A549 (cell line): Measurements from ENCODE around the gene MALRD1. TPM values are rescaled to one million over a fixed set of nuclear protein-coding genes. Genes with fewer than 3 reads are reported as not detected.

Experiments
- ATAC-seq, 2 experiments: fragments of 200-7000 bp in 1 of 2; fragments of >200 bp in 1 of 2; cut with Nextera tagmentation in 1 of 2; cut with Tn5 transposase in 1 of 2; 3 replicates each; pipeline versions ENCODE4 v1.8.0 to v1.9.1; 2018 to 2020; ENCODE audit warnings: mild to moderate bottlenecking in 1 of 2, moderate library complexity in 1 of 2
- CTCF ChIA-PET: fragments of 300-600 bp; sonication (Branson Sonifier 250); formaldehyde crosslinking; extraction: SDS; loops from one replicate; lab custom pipeline; 2021; ENCODE audit warnings: antibody characterized with exemption, inconsistent platforms; lab: Yijun Ruan, JAX
- POLR2A ChIA-PET: fragments of 350-600 bp; formaldehyde crosslinking; extraction: SDS; loops from one replicate; lab custom pipeline; 2021; ENCODE audit warnings: antibody characterized with exemption, inconsistent platforms; lab: Yijun Ruan, JAX
- DNase-seq, 2 experiments: peaks; one replicate each; pipeline versions ENCODE4 v3.0.0 to v3.0.0-alpha.2; 2011 to 2016; ENCODE audit warnings: low read depth in 1 of 2, low spot score in 1 of 2
- FAIRE-seq: peaks from 2 replicates; lab custom pipeline; 2011; peaks lifted over from hg19 to GRCh38; lab: Jason Lieb, UNC
- H3K27ac ChIP-seq, 2 experiments: fragments of >200 bp; sonication (Bioruptor Twin); formaldehyde crosslinking; 3 replicates each; pipeline ENCODE4 v1.5.1; 2016 to 2017
- H3K4me1 ChIP-seq: fragments of >200 bp; sonication (Bioruptor Twin); formaldehyde crosslinking; 3 replicates; pipeline ENCODE4 v1.6.1; 2016
- H3K4me2 ChIP-seq: fragments of >200 bp; sonication (Bioruptor Twin); formaldehyde crosslinking; 3 replicates; pipeline ENCODE4 v1.6.1; 2016
- H3K4me3 ChIP-seq: fragments of >200 bp; sonication (Bioruptor Twin); formaldehyde crosslinking; 3 replicates; pipeline ENCODE4 v1.5.1; 2016
- H3K9me3 ChIP-seq: fragments of >200 bp; sonication (Bioruptor Twin); formaldehyde crosslinking; 3 replicates; pipeline ENCODE4 v1.6.1; 2016
- BHLHE40 ChIP-seq: IDR thresholded peaks from 2 replicates; pipeline ENCODE4 v1.6.1; 2012; ENCODE audit warnings: low read depth, low read length, inconsistent platforms
- CHD2 ChIP-seq: fragments of 150-350 bp; IDR thresholded peaks from 2 replicates; pipeline ENCODE4 v1.6.1; 2014; ENCODE audit warnings: low read length; ENCODE audit not compliant: partially characterized antibody
- CTCF ChIP-seq: fragments of >200 bp; sonication (Bioruptor Twin); formaldehyde crosslinking; IDR thresholded peaks from 3 replicates; pipeline ENCODE4 v1.5.1; 2016
- E2F6 ChIP-seq: IDR thresholded peaks from 2 replicates; pipeline ENCODE4 v1.6.1; 2012; ENCODE audit warnings: low read depth, borderline replicate concordance
- EHF ChIP-seq: fragments of 250-450 bp; sonication (Bioruptor Pico); IDR thresholded peaks from 2 replicates; pipeline ENCODE4 v1.5.0; 2020; ENCODE audit warnings: mild to moderate bottlenecking
- ESRRA ChIP-seq: fragments of 150-350 bp; IDR thresholded peaks from 2 replicates; pipeline ENCODE4 v1.6.1; 2014; ENCODE audit warnings: mild to moderate bottlenecking, low read length, borderline replicate concordance
- FOSB ChIP-seq: fragments of 250-450 bp; sonication (Bioruptor Pico); IDR thresholded peaks from 2 replicates; pipeline ENCODE4 v1.5.0; 2020; ENCODE audit warnings: mild to moderate bottlenecking, moderate library complexity
- GATA3 ChIP-seq: IDR thresholded peaks from 2 replicates; pipeline ENCODE4 v1.6.1; 2012; ENCODE audit warnings: borderline replicate concordance
- HEYL ChIP-seq: fragments of 250-450 bp; sonication (Bioruptor Pico); IDR thresholded peaks from 2 replicates; pipeline ENCODE4 v1.8.0; 2021; ENCODE audit warnings: mild to moderate bottlenecking, moderate library complexity
- HOXA7 ChIP-seq: fragments of 250-450 bp; sonication (Bioruptor Pico); IDR thresholded peaks from 2 replicates; pipeline ENCODE4 v1.5.0; 2020; ENCODE audit warnings: mild to moderate bottlenecking, moderate library complexity
- HOXB13 ChIP-seq: fragments of 250-450 bp; sonication (Bioruptor Pico); IDR thresholded peaks from 2 replicates; pipeline ENCODE4 v1.5.0; 2020; ENCODE audit warnings: low read depth, mild to moderate bottlenecking, moderate library complexity
- JUN ChIP-seq, 2 experiments: fragments of >200 bp; sonication (Bioruptor Twin); formaldehyde crosslinking; IDR thresholded peaks; 2 replicates in 1 of 2; 3 replicates in 1 of 2; pipeline ENCODE4 v1.6.1; 2016 to 2017
- JUNB ChIP-seq: fragments of >200 bp; sonication (Bioruptor Twin); formaldehyde crosslinking; IDR thresholded peaks from 2 replicates; pipeline ENCODE4 v1.6.1; 2016
- KDM5A ChIP-seq: fragments of 200-600 bp; sonication (generic); IDR thresholded peaks from 2 replicates; pipeline ENCODE4 v1.6.1; 2016; ENCODE audit warnings: antibody characterized with exemption, mild to moderate bottlenecking
- MAFK ChIP-seq: fragments of 450-650 bp; IDR thresholded peaks from 2 replicates; pipeline ENCODE4 v1.6.1; 2014; ENCODE audit not compliant: partially characterized antibody
- NPAS2 ChIP-seq: fragments of 250-450 bp; sonication (Bioruptor Pico); IDR thresholded peaks from 2 replicates; pipeline ENCODE4 v1.8.0; 2022; ENCODE audit warnings: mild to moderate bottlenecking, moderate library complexity, borderline replicate concordance
- NR3C1 ChIP-seq: fragments of >200 bp; sonication (Bioruptor Twin); formaldehyde crosslinking; IDR thresholded peaks from 3 replicates; pipeline ENCODE4 v1.6.1; 2017
- POLR2AphosphoS2 ChIP-seq: conservative IDR thresholded peaks from 2 replicates; pipeline ENCODE4 v1.6.1; 2012; ENCODE audit warnings: low read length, improper control_type of control experiment, inconsistent platforms
- RAD21 ChIP-seq, 2 experiments: fragments of >200 bp in 1 of 2; sonication (Bioruptor Twin) in 1 of 2; formaldehyde crosslinking in 1 of 2; IDR thresholded peaks in 1 of 2; conservative IDR thresholded peaks in 1 of 2; 2 replicates in 1 of 2; 3 replicates in 1 of 2; pipeline ENCODE4 v1.6.1; 2012 to 2018; ENCODE audit warnings: inconsistent platforms in 1 of 2
- RFX5 ChIP-seq: fragments of 450-650 bp; IDR thresholded peaks from 2 replicates; pipeline ENCODE4 v1.7.1; 2014; ENCODE audit warnings: antibody characterized with exemption, mild to moderate bottlenecking, moderate library complexity
- SREBF2 ChIP-seq: fragments of 450-650 bp; IDR thresholded peaks from 2 replicates; pipeline ENCODE4 v1.6.1; 2014; ENCODE audit warnings: mild to moderate bottlenecking, moderate library complexity
- TFCP2L1 ChIP-seq: fragments of 250-450 bp; sonication (Bioruptor Pico); IDR thresholded peaks from 2 replicates; pipeline ENCODE4 v1.5.0; 2021; ENCODE audit warnings: mild to moderate bottlenecking
- TP53 ChIP-seq: fragments of 250-450 bp; sonication (Bioruptor Pico); IDR thresholded peaks from 2 replicates; pipeline ENCODE4 v1.5.0; 2021; ENCODE audit warnings: mild to moderate bottlenecking, moderate library complexity
- ZFP36 ChIP-seq: fragments of 450-650 bp; IDR thresholded peaks from 2 replicates; pipeline ENCODE4 v1.6.1; 2014; ENCODE audit warnings: borderline replicate concordance; ENCODE audit not compliant: partially characterized antibody
- ZNF302 ChIP-seq: fragments of 250-450 bp; sonication (Bioruptor Pico); IDR thresholded peaks from 2 replicates; pipeline ENCODE4 v1.9.0; 2021; ENCODE audit warnings: inconsistent platforms, mild to moderate bottlenecking, moderate library complexity
- WGBS: methylation state at CpG from one replicate; pipeline ENCODE4 v1.1.6; 2017; ENCODE audit errors: missing lambda C conversion rate; 5-methylcytosine and 5-hydroxymethylcytosine counted together
- polyA plus RNA-seq, 4 experiments: library from polyadenylated mRNA; depleted of rRNA in 3 of 4; stranded (reverse); fragments of >200 nt; fragmentation: RNase III in 1 of 4; extraction: RNeasy Plus Mini Kit Qiagen cat#74134 plus additional on column Dnase treatment in 1 of 4; gene quantifications; 2 replicates in 3 of 4; 3 replicates in 1 of 4; pipeline ENCODE4 v1.2.3, GENCODE V29; 2011 to 2017
- TF ChIP-seq, protein P1 (sequence below): IDR thresholded peaks from 2 replicates; pipeline ENCODE4 v1.6.1; 2012

Gene MALRD1
- polyA plus RNA-seq, 2 of the 4 experiments (the other 2 are of a cell fraction): not detected

DNA sequence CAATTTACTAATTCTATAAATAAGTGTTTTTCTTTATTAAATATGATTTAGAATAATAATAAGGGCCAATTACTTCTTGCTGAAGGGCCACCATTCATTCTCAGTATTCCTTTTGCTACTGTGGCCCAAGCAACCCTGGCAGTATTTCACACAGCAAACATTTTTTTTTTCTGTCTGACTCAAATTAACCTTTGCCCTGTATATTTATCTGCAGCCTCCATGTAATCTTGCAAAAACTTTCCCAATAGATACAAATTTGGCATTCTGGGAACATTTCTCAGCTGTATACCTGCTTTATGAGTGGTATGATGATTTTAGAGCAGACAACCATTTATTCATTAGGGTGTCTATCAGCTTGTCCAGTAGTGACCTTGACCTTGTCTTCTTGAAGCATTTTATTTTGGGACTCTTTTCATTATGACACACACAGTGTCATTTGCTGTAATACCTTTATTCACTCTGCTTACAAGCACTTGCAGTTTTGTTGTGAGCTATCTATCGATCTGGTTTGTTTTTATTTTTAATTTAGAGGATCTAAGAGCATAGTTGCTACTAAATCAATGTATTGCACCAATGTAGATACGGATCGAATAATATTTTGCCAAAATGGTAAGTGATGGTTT is 607.9 kb downstream of the MALRD1 start:
- H3K9me3 ChIP-seq: no peaks in the 10 kb centered on the region
- TF ChIP-seq HOXB13: no peak
- no peak for TF ChIP-seq E2F6
- TF ChIP-seq BHLHE40: no peak
- TF ChIP-seq POLR2AphosphoS2: no peak
- TF ChIP-seq ZNF302 (CRISPR knock-in tag): no peak
- TF ChIP-seq ESRRA: no peak
- no peak for TF ChIP-seq GATA3
- no peak for TF ChIP-seq RAD21 (conservative IDR thresholded peaks at IDR 0.05 in 1 of 2, IDR thresholded peaks at IDR 0.05 in 1 of 2)
- no peak for TF ChIP-seq JUN (IDR thresholded peaks at IDR 0.05)
- ATAC-seq: no peak
- WGBS: 52% methylated on average over 3 of the region's 3 CpGs
- no peak overlapping the region for H3K4me3 ChIP-seq
- FAIRE-seq: no peak
- H3K4me2 ChIP-seq: no peak overlapping the region
- DNase-seq: no peak
- ChIA-PET POLR2A (no interaction called here), CTCF (interaction anchor here (0.6 kb wide), 1 partner anchor 757 kb away, joined by 3 read pairs; no protein-coding TSS in a partner anchor)
- no peaks in the 10 kb centered on the region for H3K4me1 ChIP-seq
- no peak overlapping the region for H3K27ac ChIP-seq

DNA sequence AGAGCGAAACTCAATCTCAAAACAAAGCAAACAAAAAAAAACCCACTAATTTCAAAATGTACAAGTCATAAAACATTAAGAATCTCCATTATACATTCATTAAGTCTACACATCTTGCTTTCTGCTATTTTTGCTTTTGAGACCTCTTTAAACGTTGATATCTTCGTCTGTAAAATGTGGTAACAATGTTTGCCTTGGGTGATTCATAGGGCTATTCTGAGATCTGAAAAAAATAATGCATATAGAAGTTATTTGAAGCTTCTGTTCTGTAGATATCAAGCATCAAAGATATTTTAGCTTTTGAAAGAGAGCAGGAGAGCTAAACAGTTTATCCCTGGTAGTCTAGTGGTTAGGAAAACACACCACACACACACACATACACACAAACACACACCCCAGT is 609.5 kb downstream of the MALRD1 start:
- H3K4me1 ChIP-seq: no peaks in the 10 kb centered on the region
- no peak for TF ChIP-seq HOXA7
- TF ChIP-seq ESRRA: no peak
- TF ChIP-seq ZNF302 (CRISPR knock-in tag): no peak
- no peak for TF ChIP-seq NR3C1
- no peak for TF ChIP-seq CHD2
- no peak for TF ChIP-seq HEYL (CRISPR knock-in tag)
- no peak for TF ChIP-seq MAFK
- TF ChIP-seq, protein P1, sequence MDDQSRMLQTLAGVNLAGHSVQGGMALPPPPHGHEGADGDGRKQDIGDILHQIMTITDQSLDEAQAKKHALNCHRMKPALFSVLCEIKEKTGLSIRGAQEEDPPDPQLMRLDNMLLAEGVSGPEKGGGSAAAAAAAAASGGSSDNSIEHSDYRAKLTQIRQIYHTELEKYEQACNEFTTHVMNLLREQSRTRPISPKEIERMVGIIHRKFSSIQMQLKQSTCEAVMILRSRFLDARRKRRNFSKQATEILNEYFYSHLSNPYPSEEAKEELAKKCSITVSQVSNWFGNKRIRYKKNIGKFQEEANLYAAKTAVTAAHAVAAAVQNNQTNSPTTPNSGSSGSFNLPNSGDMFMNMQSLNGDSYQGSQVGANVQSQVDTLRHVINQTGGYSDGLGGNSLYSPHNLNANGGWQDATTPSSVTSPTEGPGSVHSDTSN: no peak
- TF ChIP-seq TP53 (CRISPR knock-in tag): no peak
- TF ChIP-seq NPAS2 (CRISPR knock-in tag): no peak
- no peak for TF ChIP-seq EHF
- no peak for DNase-seq
- CTCF ChIA-PET: no interaction called here
- ATAC-seq: no peak
- no peak overlapping the region for H3K4me2 ChIP-seq
- H3K4me3 ChIP-seq: no peak overlapping the region
- no peaks in the 10 kb centered on the region for H3K9me3 ChIP-seq
- no peak for FAIRE-seq
- WGBS: 6% methylated on average over 3 of the region's 3 CpGs
- H3K27ac ChIP-seq: no peak overlapping the region
- POLR2A ChIA-PET: no interaction called here

GRCh38 chr10:19658622-19659233 is 610.1 kb downstream of the MALRD1 start:
- POLR2A ChIA-PET: no interaction called here
- H3K9me3 ChIP-seq: no peaks in the 10 kb centered on the region; the same call in 2 of the 3 replicates
- WGBS: 38% methylated on average over 5 of the region's 5 CpGs
- ATAC-seq (no peak), FAIRE-seq (no peak)
- no peak overlapping the region for H3K4me2 ChIP-seq
- no peaks in the 10 kb centered on the region for H3K4me1 ChIP-seq
- H3K27ac ChIP-seq: no peak overlapping the region
- TF ChIP-seq, protein P1: no peak
- TF ChIP-seq TFCP2L1 (no peak), SREBF2 (no peak), POLR2AphosphoS2 (no peak), JUNB (no peak), ZFP36 (no peak), RFX5 (no peak), KDM5A (no peak), FOSB (CRISPR knock-in tag) (no peak), CTCF (no peak), ZNF302 (CRISPR knock-in tag) (no peak)
- TF ChIP-seq, all 56 proteins: peak for 0
- CTCF ChIA-PET: no interaction called here
- no peak for DNase-seq
- H3K4me3 ChIP-seq: no peak overlapping the region
